PFSK-1 (cell line): ENCODE data around the gene TLN1.

Experiments
- FOXP2 ChIP-seq: optimal IDR thresholded peaks from 2 replicates; pipeline ENCODE3; 2011; ENCODE audit warnings: borderline replicate concordance, control low read depth, inconsistent platforms; ENCODE audit not compliant: insufficient read depth; ENCODE audit errors: extremely low read length, extremely low read depth
- POLR2AphosphoS5 ChIP-seq: IDR thresholded peaks from 2 replicates; pipeline ENCODE4 v1.6.1; 2012; ENCODE audit warnings: low read depth, mild to moderate bottlenecking, control low read depth, low read length, moderate library complexity
- REST ChIP-seq, 2 experiments: IDR thresholded peaks; 2 replicates each; pipeline versions ENCODE4 v1.6.1 to v1.8.0; 2011 to 2012; ENCODE audit warnings: low read depth in 2 of 2, low read length in 2 of 2, control low read depth in 1 of 2, inconsistent platforms in 1 of 2, mild to moderate bottlenecking in 1 of 2, moderate library complexity in 1 of 2; ENCODE audit not compliant: insufficient read depth in 1 of 2
- SIN3A ChIP-seq: IDR thresholded peaks from 2 replicates; pipeline ENCODE4 v1.6.1; 2012; ENCODE audit warnings: mild to moderate bottlenecking, low read length, moderate library complexity, borderline replicate concordance; ENCODE audit not compliant: insufficient read depth
- TAF1 ChIP-seq: IDR thresholded peaks from 2 replicates; pipeline ENCODE4 v1.6.1; 2012; ENCODE audit warnings: low read length, control low read depth, borderline replicate concordance; ENCODE audit not compliant: insufficient read depth

The TLN1 gene

GRCh38 chr9:35690614-35691333 lies 41.2 kb downstream of the TLN1 start:
- TF ChIP-seq TAF1: no peak
- TF ChIP-seq REST (IDR thresholded peaks at IDR 0.05; ENCODE audit: insufficient read depth in 1 of 2, low read depth in 2 of 2, low read length in 2 of 2): no peak
- TF ChIP-seq POLR2AphosphoS5: no peak
- TF ChIP-seq SIN3A: no peak
- TF ChIP-seq FOXP2: no peak

- TF ChIP-seq FOXP2 (no peak), SIN3A (no peak), POLR2AphosphoS5 (no peak), TAF1 (no peak), REST (IDR thresholded peaks at IDR 0.05; ENCODE audit: insufficient read depth in 1 of 2, low read depth in 2 of 2, low read length in 2 of 2) (no peak)
These were observed 41.7 kb downstream of the TLN1 start for GRCh38 chr9:35690294-35690613.

GRCh38 chr9:35689542-35690293 lies 42.3 kb downstream of the TLN1 start, which contains the start of gene TPM2:
TPM2 (minus strand) TSS chr9:35689925; CDS start chr9:35689817, 108 bp downstream.
- TF ChIP-seq TAF1 (no peak), FOXP2 (no peak), POLR2AphosphoS5 (no peak), REST (IDR thresholded peaks at IDR 0.05; ENCODE audit: insufficient read depth in 1 of 2, low read depth in 2 of 2, low read length in 2 of 2) (no peak), SIN3A (no peak)

- TF ChIP-seq TAF1: no peak
- TF ChIP-seq REST (IDR thresholded peaks at IDR 0.05; ENCODE audit: insufficient read depth in 1 of 2, low read depth in 2 of 2, low read length in 2 of 2): no peak
- TF ChIP-seq FOXP2: no peak
- TF ChIP-seq POLR2AphosphoS5: no peak
- no peak for TF ChIP-seq SIN3A
These were observed 43.1 kb downstream of the TLN1 start for GRCh38 chr9:35688558-35689541.
